Measurements from ENCODE around the gene RAD21L1.

The RAD21L1 gene

GRCh38 chr20:1178623-1179022 is 47.2 kb upstream of the RAD21L1 start:
- no peak overlapping the region for H3K27ac ChIP-seq (ENCODE audit: low read depth, low read length)
- H3K27me3 ChIP-seq (ENCODE audit: control insufficient read depth, low read length), result peaks cover 3% of the 10 kb centered on the region
- no peaks in the 10 kb centered on the region for H3K36me3 ChIP-seq (ENCODE audit: control insufficient read depth, low read length)
- no peaks in the 10 kb centered on the region for H4K20me1 ChIP-seq (ENCODE audit: control insufficient read depth, insufficient read depth, low read depth, low read length)
- no peaks in the 10 kb centered on the region for H3K79me2 ChIP-seq (ENCODE audit: control insufficient read depth, low read length)
- no peaks in the 10 kb centered on the region for H3K9me2 ChIP-seq (replicated peaks; ENCODE audit: control insufficient read depth, low read length)
- TF ChIP-seq CTCF (IDR thresholded peaks at IDR 0.05; ENCODE audit: low read depth, low read length, poor library complexity, severe bottlenecking) (no peak), EZH2phosphoT487 (IDR thresholded peaks at IDR 0.05; ENCODE audit: borderline replicate concordance, low read length) (no peak)
- H3K4me3 ChIP-seq (ENCODE audit: low read length), result no peak overlapping the region
- no peaks in the 10 kb centered on the region for H3K9me3 ChIP-seq (ENCODE audit: control insufficient read depth, insufficient read depth, low read length)
- no peaks in the 10 kb centered on the region for H3F3A ChIP-seq (ENCODE audit: control insufficient read depth, insufficient read depth)
- no peaks in the 10 kb centered on the region for H3K4me1 ChIP-seq (ENCODE audit: control insufficient read depth, low read length)
- no peak overlapping the region for H3K4me2 ChIP-seq (ENCODE audit: low read length)

- Histone ChIP-seq H3K4me3 (ENCODE audit: low read length) (no peak overlapping the region), H3F3A (ENCODE audit: control insufficient read depth, insufficient read depth) (no peaks in the 10 kb centered on the region), H3K36me3 (ENCODE audit: control insufficient read depth, low read length) (no peaks in the 10 kb centered on the region), H3K79me2 (ENCODE audit: control insufficient read depth, low read length) (no peaks in the 10 kb centered on the region), H3K4me1 (ENCODE audit: control insufficient read depth, low read length) (no peaks in the 10 kb centered on the region), H3K27me3 (ENCODE audit: control insufficient read depth, low read length) (peaks cover 12% of the 10 kb centered on the region), H3K9me3 (ENCODE audit: control insufficient read depth, insufficient read depth, low read length) (no peaks in the 10 kb centered on the region), H4K20me1 (ENCODE audit: control insufficient read depth, insufficient read depth, low read depth, low read length) (no peaks in the 10 kb centered on the region), H3K9me2 (replicated peaks; ENCODE audit: control insufficient read depth, low read length) (no peaks in the 10 kb centered on the region), H3K27ac (ENCODE audit: low read depth, low read length) (no peak overlapping the region), H3K4me2 (ENCODE audit: low read length) (no peak overlapping the region)
- TF ChIP-seq EZH2phosphoT487 (IDR thresholded peaks at IDR 0.05; ENCODE audit: borderline replicate concordance, low read length) (no peak), CTCF (IDR thresholded peaks at IDR 0.05; ENCODE audit: low read depth, low read length, poor library complexity, severe bottlenecking) (no peak)
These were observed 44.9 kb upstream of the RAD21L1 start for GRCh38 chr20:1180949-1181348.

- Histone ChIP-seq H3K36me3 (ENCODE audit: control insufficient read depth, low read length) (no peaks in the 10 kb centered on the region), H3K9me3 (ENCODE audit: control insufficient read depth, insufficient read depth, low read length) (no peaks in the 10 kb centered on the region), H3F3A (ENCODE audit: control insufficient read depth, insufficient read depth) (no peaks in the 10 kb centered on the region), H4K20me1 (ENCODE audit: control insufficient read depth, insufficient read depth, low read depth, low read length) (no peaks in the 10 kb centered on the region), H3K9me2 (replicated peaks; ENCODE audit: control insufficient read depth, low read length) (no peaks in the 10 kb centered on the region), H3K4me3 (ENCODE audit: low read length) (no peak overlapping the region), H3K4me1 (ENCODE audit: control insufficient read depth, low read length) (no peaks in the 10 kb centered on the region), H3K79me2 (ENCODE audit: control insufficient read depth, low read length) (no peaks in the 10 kb centered on the region), H3K4me2 (ENCODE audit: low read length) (no peak overlapping the region), H3K27me3 (ENCODE audit: control insufficient read depth, low read length) (peaks cover 12% of the 10 kb centered on the region), H3K27ac (ENCODE audit: low read depth, low read length) (no peak overlapping the region)
- TF ChIP-seq CTCF (IDR thresholded peaks at IDR 0.05; ENCODE audit: low read depth, low read length, poor library complexity, severe bottlenecking), result no peak
- TF ChIP-seq EZH2phosphoT487 (IDR thresholded peaks at IDR 0.05; ENCODE audit: borderline replicate concordance, low read length), result no peak
These were observed 43.7 kb upstream of the RAD21L1 start for GRCh38 chr20:1182106-1182505.

DNA sequence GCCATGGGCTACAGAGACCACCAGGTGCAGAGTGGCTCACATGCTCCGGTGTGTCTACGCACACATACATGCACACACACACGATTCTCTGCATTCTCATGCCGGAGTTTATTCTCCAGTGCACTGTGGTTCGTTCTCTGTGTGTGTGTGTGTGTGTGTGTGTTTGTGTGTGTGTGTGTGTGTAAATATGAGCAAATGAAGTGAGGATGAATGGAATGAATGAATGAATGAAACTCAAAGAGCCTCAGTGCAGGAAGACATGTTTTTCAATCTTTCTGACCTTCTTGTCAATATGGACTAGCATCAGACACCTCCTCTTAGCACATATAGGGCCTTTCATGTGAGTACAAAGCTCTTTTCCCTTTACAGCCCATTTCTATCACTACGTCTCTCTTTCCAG is 42.7 kb upstream of the RAD21L1 start:
- H3K4me3 ChIP-seq (ENCODE audit: low read length), result no peak overlapping the region
- H3K4me1 ChIP-seq (ENCODE audit: control insufficient read depth, low read length), result no peaks in the 10 kb centered on the region
- no peaks in the 10 kb centered on the region for H3K79me2 ChIP-seq (ENCODE audit: control insufficient read depth, low read length)
- H3K27me3 ChIP-seq (ENCODE audit: control insufficient read depth, low read length), result peaks cover 12% of the 10 kb centered on the region
- TF ChIP-seq CTCF (IDR thresholded peaks at IDR 0.05; ENCODE audit: low read depth, low read length, poor library complexity, severe bottlenecking) (no peak), EZH2phosphoT487 (IDR thresholded peaks at IDR 0.05; ENCODE audit: borderline replicate concordance, low read length) (no peak)
- no peaks in the 10 kb centered on the region for H3K36me3 ChIP-seq (ENCODE audit: control insufficient read depth, low read length)
- H3K9me2 ChIP-seq (replicated peaks; ENCODE audit: control insufficient read depth, low read length), result no peaks in the 10 kb centered on the region
- H3K27ac ChIP-seq (ENCODE audit: low read depth, low read length), result no peak overlapping the region
- H3F3A ChIP-seq (ENCODE audit: control insufficient read depth, insufficient read depth), result no peaks in the 10 kb centered on the region
- no peak overlapping the region for H3K4me2 ChIP-seq (ENCODE audit: low read length)
- no peaks in the 10 kb centered on the region for H4K20me1 ChIP-seq (ENCODE audit: control insufficient read depth, insufficient read depth, low read depth, low read length)
- H3K9me3 ChIP-seq (ENCODE audit: control insufficient read depth, insufficient read depth, low read length), result no peaks in the 10 kb centered on the region

All from DOHH2 (cell line).